ENCODE results near the gene FAM20A.

FAM20A gene

GRCh38 chr17:68600931-68601564, at the start of gene FAM20A:
FAM20A (minus strand) TSS chr17:68601367; CDS start chr17:68600666, 701 bp downstream.
- no peak for TF ChIP-seq CTCF (IDR thresholded peaks at IDR 0.05; ENCODE audit: control insufficient read depth, extremely low read depth, insufficient read depth)
- H3K4me3 ChIP-seq (ENCODE audit: low read depth, low read length) = no peak within 1 kb of the TSS
- no peak for DNase-seq (ENCODE audit: low read depth)

GRCh38 chr17:68649324-68649723, 48.2 kb upstream of the FAM20A start:
- DNase-seq (ENCODE audit: low read depth) = no peak
- no peak for TF ChIP-seq CTCF (IDR thresholded peaks at IDR 0.05; ENCODE audit: control insufficient read depth, extremely low read depth, insufficient read depth)
- no peak overlapping the region for H3K4me3 ChIP-seq (ENCODE audit: low read depth, low read length)

GRCh38 chr17:68646626-68647526, 45.7 kb upstream of the FAM20A start:
- H3K4me3 ChIP-seq (ENCODE audit: low read depth, low read length) = no peak overlapping the region; the same call in 1 of the 2 replicates
- no peak for TF ChIP-seq CTCF (IDR thresholded peaks at IDR 0.05; ENCODE audit: control insufficient read depth, extremely low read depth, insufficient read depth)
- peak; percentile 93 for DNase-seq (ENCODE audit: low read depth)

DNA sequence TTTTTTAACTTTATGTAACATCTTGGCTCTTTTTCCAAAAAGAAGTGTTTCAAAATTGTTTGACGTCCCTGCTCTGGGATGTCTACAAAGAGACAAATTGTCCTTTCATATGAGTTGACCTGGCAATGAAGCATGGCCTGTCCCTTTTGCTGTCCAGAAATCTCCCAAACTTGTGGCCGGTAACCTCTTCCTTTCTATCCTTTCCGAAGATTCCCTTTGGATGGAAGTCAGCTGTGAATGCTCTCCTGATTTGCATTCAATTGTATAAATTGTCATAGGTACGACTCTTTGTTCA, 40.9 kb upstream of the FAM20A start:
- TF ChIP-seq CTCF (IDR thresholded peaks at IDR 0.05; ENCODE audit: control insufficient read depth, extremely low read depth, insufficient read depth) = no peak
- no peak for DNase-seq (ENCODE audit: low read depth)
- H3K4me3 ChIP-seq (ENCODE audit: low read depth, low read length) = no peak overlapping the region

DNA sequence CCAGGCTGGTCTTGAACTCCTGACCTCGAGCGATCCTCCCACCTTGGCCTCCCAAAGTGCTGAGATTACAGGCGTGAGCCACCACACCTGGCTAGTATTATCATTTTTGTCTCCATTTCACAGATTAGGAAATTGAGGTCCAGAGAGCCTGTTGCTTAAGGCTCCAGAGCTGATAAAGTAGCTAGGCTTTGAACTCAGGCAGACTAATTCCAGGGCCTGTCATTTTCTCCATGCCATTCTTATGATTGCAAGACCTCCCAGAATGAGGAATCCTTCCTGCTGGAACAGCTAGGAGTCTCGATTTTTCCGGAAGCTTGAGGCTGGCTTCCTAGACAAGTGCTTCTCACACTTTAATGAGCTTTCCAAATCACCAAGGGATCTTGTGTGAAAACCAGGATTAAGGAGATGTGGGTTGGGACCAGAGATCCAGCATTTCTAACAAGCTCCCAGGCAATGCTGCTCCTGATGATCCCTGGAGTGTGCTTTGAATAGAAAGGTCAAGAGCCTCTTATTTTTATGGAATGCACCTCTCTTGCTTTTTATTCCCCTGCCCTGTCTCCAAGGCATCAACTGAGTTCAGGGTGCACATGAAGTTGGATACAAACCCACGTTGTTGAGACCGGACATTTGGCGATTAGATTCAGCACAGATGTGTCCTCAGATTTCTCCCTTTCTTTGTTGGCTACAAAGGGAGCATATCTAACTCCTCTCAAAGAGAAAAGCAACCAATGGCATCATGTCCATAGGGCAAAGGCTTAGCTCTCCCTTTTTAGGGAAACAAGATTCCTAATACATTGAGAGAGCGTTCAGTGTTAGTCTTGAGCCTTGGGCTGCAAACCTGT, 40.3 kb upstream of the FAM20A start:
- no peak overlapping the region for H3K4me3 ChIP-seq (ENCODE audit: low read depth, low read length)

More for the DNA sequence above, 40.3 kb upstream of the FAM20A start:
- DNase-seq (ENCODE audit: low read depth) = no peak
- TF ChIP-seq CTCF (IDR thresholded peaks at IDR 0.05; ENCODE audit: control insufficient read depth, extremely low read depth, insufficient read depth) = no peak

Measured in LNCaP clone FGC (cell line).